ENCODE data around the gene TMCO4. TPM values are rescaled to one million over a fixed set of nuclear protein-coding genes. Genes with fewer than 3 reads are reported as not detected.

The TMCO4 gene
- total RNA-seq, 1 donor, result 27.5 TPM

- no peak for DNase-seq (ENCODE audit: insufficient read length, low spot score, missing footprints)
Observed at GRCh38 chr1:19708567-19709110, 91.1 kb downstream of the TMCO4 start.

GRCh38 chr1:19706136-19706535 lies 93.6 kb downstream of the TMCO4 start:
- no peak for DNase-seq (ENCODE audit: insufficient read length, low spot score, missing footprints)
- no peak for TF ChIP-seq CTCF (IDR thresholded peaks at IDR 0.05; ENCODE audit: extremely low read depth, low read depth, low read length)
- Histone ChIP-seq H3K4me2 (ENCODE audit: insufficient read depth, low read length) (no peak overlapping the region), H2AFZ (ENCODE audit: low read length) (no peak overlapping the region), H3K79me2 (ENCODE audit: insufficient read depth, low read length) (no peaks in the 10 kb centered on the region), H3K36me3 (ENCODE audit: insufficient read depth, low read length) (no peaks in the 10 kb centered on the region), H3K9me3 (ENCODE audit: low read depth, low read length) (no peaks in the 10 kb centered on the region), H3K27me3 (ENCODE audit: insufficient read depth, low read length) (no peaks in the 10 kb centered on the region), H3K4me3 (ENCODE audit: insufficient read depth, low read length) (no peak overlapping the region), H3K4me1 (ENCODE audit: insufficient read depth, low read length) (no peaks in the 10 kb centered on the region), H4K20me1 (ENCODE audit: insufficient read depth, low read length) (peaks cover 2% of the 10 kb centered on the region), H3K27ac (ENCODE audit: low read depth, low read length) (no peak overlapping the region)

More at GRCh38 chr1:19708567-19709110, 91.1 kb downstream of the TMCO4 start:
- Histone ChIP-seq H3K79me2 (ENCODE audit: insufficient read depth, low read length) (no peaks in the 10 kb centered on the region), H3K27me3 (ENCODE audit: insufficient read depth, low read length) (no peaks in the 10 kb centered on the region), H3K27ac (ENCODE audit: low read depth, low read length) (no peak overlapping the region), H3K4me2 (ENCODE audit: insufficient read depth, low read length) (no peak overlapping the region), H3K36me3 (ENCODE audit: insufficient read depth, low read length) (peaks cover 5% of the 10 kb centered on the region), H3K4me3 (ENCODE audit: insufficient read depth, low read length) (no peak overlapping the region), H2AFZ (ENCODE audit: low read length) (no peak overlapping the region), H4K20me1 (ENCODE audit: insufficient read depth, low read length) (peaks cover 2% of the 10 kb centered on the region), H3K4me1 (ENCODE audit: insufficient read depth, low read length) (no peaks in the 10 kb centered on the region), H3K9me3 (ENCODE audit: low read depth, low read length) (no peaks in the 10 kb centered on the region)
- no peak for TF ChIP-seq CTCF (IDR thresholded peaks at IDR 0.05; ENCODE audit: extremely low read depth, low read depth, low read length)

GRCh38 chr1:19705464-19705863 lies 94.3 kb downstream of the TMCO4 start:
- peaks cover 2% of the 10 kb centered on the region for H4K20me1 ChIP-seq (ENCODE audit: insufficient read depth, low read length)
- H2AFZ ChIP-seq (ENCODE audit: low read length), result no peak overlapping the region
- no peak overlapping the region for H3K27ac ChIP-seq (ENCODE audit: low read depth, low read length)
- H3K79me2 ChIP-seq (ENCODE audit: insufficient read depth, low read length), result no peaks in the 10 kb centered on the region
- H3K4me3 ChIP-seq (ENCODE audit: insufficient read depth, low read length), result no peak overlapping the region
- no peak for DNase-seq (ENCODE audit: insufficient read length, low spot score, missing footprints)
- H3K36me3 ChIP-seq (ENCODE audit: insufficient read depth, low read length), result no peaks in the 10 kb centered on the region
- H3K9me3 ChIP-seq (ENCODE audit: low read depth, low read length), result no peaks in the 10 kb centered on the region
- no peak overlapping the region for H3K4me2 ChIP-seq (ENCODE audit: insufficient read depth, low read length)
- no peaks in the 10 kb centered on the region for H3K27me3 ChIP-seq (ENCODE audit: insufficient read depth, low read length)
- no peak for TF ChIP-seq CTCF (IDR thresholded peaks at IDR 0.05; ENCODE audit: extremely low read depth, low read depth, low read length)
- no peaks in the 10 kb centered on the region for H3K4me1 ChIP-seq (ENCODE audit: insufficient read depth, low read length)

- no peak overlapping the region for H3K4me3 ChIP-seq (ENCODE audit: insufficient read depth, low read length)
- peak; percentile 91 for TF ChIP-seq CTCF (IDR thresholded peaks at IDR 0.05; ENCODE audit: extremely low read depth, low read depth, low read length)
- H3K79me2 ChIP-seq (ENCODE audit: insufficient read depth, low read length), result no peaks in the 10 kb centered on the region
- no peak overlapping the region for H3K27ac ChIP-seq (ENCODE audit: low read depth, low read length)
- H3K4me2 ChIP-seq (ENCODE audit: insufficient read depth, low read length), result peak overlapping the region; percentile 29
- no peaks in the 10 kb centered on the region for H3K9me3 ChIP-seq (ENCODE audit: low read depth, low read length)
- H3K4me1 ChIP-seq (ENCODE audit: insufficient read depth, low read length), result no peaks in the 10 kb centered on the region
- peak; percentile 91 for DNase-seq (ENCODE audit: insufficient read length, low spot score, missing footprints)
- H3K27me3 ChIP-seq (ENCODE audit: insufficient read depth, low read length), result no peaks in the 10 kb centered on the region
- H3K36me3 ChIP-seq (ENCODE audit: insufficient read depth, low read length), result no peaks in the 10 kb centered on the region
- peak overlapping the region; percentile 69 for H2AFZ ChIP-seq (ENCODE audit: low read length)
- peaks cover 2% of the 10 kb centered on the region for H4K20me1 ChIP-seq (ENCODE audit: insufficient read depth, low read length)
Observed at GRCh38 chr1:19704247-19705113, 95.2 kb downstream of the TMCO4 start.

Measured in osteoblast (primary cell).